GM21529 (cell line): ENCODE data around the gene IFI27L2.

ENCODE experiments used
- ATAC-seq: cut with Tn5 transposase; IDR thresholded peaks from one replicate; pipeline ENCODE4 v1.9.1; 2021; ENCODE audit not compliant: unreplicated experiment

The IFI27L2 gene

DNA sequence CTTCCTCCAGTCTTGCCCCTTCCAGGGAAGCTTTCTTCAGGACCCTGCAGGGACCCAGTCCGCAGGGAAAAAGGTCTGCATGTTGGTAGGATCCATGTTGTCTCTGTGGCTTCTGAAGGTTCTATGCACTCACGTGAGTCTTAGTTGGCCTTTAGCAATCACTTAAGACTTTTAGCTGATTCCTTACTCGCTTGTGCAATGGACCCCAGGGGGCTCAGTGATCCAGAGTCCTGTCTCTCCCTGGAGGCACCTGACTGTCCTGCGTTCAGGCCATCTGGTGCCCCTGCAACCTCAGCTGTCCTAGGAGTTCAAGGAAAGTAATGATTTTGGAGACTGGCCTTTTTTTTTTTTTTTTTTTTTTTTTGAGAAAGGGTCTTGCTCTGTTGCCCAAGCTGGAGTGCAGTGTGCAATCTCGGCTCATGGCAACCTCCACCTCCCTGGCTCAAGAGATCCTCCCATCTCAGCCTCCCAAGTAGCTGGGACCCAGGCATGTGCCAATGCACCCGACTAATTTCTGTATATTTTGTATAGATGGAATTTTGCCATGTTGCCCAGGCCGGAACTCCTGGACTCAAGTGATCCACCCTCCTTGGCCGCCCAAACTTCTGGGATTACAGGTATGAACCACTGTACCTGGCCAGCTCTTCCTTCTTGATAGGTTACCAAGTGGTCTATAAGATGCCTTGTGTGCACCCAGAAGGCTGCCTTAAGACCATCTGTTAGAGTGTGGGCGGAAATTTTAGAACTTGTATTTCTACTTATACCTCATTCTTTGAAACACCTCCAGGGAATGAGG lies 4.6 kb downstream of the IFI27L2 start:
- ATAC-seq = no peak

GRCh38 chr14:94123868-94124267 lies 5.5 kb downstream of the IFI27L2 start:
- ATAC-seq = no peak

GRCh38 chr14:94123296-94123695 lies 6.1 kb downstream of the IFI27L2 start:
- ATAC-seq = no peak

DNA sequence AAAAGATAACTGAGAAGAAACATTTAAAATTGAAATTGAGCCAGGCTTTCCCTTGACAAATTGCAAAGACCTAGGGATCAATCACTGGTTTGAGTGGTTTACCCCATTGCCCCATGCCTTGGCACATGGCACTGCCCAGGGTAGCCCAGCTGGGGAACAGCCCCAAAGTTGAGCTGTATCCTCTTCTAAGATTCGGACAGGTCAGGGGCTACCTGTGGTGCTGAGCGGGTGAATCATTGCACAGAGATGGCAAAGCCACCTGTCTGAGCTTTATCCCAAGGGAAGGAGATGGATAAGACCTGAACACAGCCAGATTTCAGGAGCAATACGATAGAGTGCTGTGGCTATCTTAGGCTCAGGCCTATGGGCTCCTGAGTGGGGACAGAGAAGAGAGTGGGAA lies 7.0 kb downstream of the IFI27L2 start:
- ATAC-seq = no peak

DNA sequence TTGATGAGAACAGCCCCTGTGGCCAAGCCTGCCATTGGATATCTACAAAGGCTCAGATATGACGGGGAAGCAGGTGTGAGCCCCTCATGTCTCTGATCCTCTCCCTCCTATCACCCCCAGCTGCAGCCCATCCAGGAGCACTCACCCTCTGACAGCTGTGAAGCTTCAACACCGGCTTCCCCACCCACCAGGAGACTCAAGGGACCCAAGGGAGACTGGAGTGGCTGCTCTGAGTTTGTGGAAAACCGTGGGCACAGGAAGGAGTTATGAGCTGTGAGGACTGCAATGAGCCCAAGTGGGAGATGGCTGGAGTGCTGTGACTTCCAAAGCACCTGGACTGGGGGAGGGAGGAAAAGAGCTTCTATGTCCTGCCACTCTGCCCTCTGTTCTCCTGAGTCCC lies 7.9 kb downstream of the IFI27L2 start:
- no peak for ATAC-seq

GRCh38 chr14:94120667-94121340 lies 8.6 kb downstream of the IFI27L2 start:
- ATAC-seq = no peak

- ATAC-seq = no peak
These were observed 10.3 kb downstream of the IFI27L2 start for GRCh38 chr14:94119071-94119470.

DNA sequence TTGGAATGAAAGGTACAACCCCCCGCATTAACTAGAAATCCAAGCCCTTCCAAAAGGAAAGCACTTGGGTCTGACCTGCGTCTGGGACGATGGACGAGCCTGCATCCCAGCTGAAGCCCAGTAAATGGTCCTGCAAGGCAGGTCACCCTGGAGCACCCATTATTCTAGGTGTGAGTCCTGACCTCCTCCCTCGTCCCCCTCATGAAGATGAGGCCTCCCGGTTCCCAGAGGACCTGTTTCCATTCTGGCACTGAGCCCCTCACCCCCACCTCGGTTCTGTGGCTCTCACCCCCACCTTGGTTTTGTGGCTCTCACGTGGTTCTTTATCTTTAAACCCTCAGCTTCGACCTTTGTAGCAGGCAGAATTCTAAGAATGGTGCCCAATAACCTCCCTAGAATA lies 11.5 kb downstream of the IFI27L2 start:
- ATAC-seq = no peak

DNA sequence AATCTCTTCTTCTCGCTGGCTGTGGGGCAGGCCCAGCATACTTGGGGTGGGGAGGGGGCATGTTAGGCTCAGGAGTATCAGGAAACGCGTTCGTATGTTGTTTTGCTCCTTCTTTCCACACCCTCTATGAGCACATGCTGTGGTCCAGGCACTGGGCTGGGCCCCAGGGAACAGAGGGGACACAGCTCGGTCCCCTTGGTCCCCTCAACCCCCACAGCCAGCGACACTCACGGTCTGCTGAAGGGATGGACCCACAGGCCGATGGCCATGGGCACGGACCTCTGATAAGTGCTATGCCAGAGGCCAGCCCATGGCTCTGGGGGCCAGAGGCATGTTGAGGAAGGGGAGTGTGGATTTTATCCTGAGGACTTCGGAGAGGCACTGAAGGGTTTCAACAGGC lies 12.7 kb downstream of the IFI27L2 start:
- no peak for ATAC-seq

GRCh38 chr14:94115631-94116030 lies 13.8 kb downstream of the IFI27L2 start:
- ATAC-seq = no peak

DNA sequence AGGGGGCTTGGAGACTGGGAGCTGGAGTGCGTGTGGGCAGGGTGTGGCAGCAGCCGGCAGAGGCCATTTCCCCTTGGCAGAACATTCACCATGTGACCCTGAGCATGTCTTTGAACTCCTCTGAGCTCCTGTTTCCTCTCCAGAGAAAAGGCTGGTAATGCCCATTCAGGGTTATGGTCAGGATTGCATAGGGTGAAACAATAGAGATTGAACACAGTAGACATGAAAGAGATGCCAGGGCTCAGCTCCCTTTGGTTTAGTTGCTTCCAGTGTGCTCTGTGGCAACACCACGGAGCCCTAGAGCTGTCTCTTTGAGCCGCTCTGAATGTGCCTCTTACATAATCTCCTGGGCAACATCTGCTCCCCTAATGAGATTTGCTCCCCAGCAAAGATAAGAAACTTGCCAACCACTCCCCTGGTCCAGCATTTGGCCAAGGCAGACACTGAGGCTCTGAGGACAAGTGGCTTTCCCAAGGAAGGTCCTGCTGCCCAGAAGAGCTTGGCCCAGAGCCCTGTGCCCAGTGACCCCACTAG lies 14.3 kb downstream of the IFI27L2 start:
- ATAC-seq = no peak

- no peak for ATAC-seq
These were observed 14.8 kb downstream of the IFI27L2 start for GRCh38 chr14:94114589-94115057.

GRCh38 chr14:94113908-94114588 lies 15.4 kb downstream of the IFI27L2 start:
- ATAC-seq = no peak

DNA sequence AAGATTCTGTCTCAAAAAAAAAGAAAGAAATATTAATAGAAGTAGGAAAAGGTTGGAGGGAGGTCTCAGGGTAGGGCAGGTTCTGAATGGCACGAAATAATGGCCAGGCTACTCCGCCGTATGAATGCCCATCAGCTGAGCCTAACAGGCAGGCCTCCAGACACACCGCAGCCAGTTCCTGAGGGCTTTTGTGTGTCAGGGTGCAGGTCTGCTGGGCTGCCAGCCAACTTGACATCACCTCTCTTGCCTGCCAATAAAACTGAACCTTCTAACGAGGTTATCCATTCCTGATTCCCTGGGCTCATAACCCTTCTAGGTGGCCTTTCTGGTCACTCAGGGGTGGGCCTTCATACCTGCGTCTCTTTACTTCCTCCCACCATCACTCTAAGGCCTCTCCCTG lies 15.9 kb downstream of the IFI27L2 start:
- ATAC-seq = no peak

DNA sequence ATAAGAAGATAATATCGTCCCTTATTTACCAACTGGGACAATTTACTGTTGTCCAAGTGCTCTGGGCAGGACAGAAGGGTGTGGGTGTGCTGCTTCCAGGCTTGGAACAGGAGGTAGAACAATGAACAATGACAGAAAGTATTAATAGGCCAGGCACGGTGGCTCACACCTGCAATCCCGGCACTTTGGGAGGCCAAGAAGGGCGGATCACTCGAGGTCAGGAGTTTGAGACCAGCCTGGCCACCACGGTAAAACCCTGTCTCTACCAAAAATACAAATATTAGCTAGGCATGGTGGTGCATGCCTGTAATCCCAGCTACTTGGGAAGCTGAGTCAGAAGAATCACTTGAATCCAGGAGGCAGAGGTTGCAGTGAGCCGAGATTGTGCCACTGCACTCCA lies 16.3 kb downstream of the IFI27L2 start:
- no peak for ATAC-seq

GRCh38 chr14:94112513-94113063 lies 16.8 kb downstream of the IFI27L2 start:
- ATAC-seq = no peak

DNA sequence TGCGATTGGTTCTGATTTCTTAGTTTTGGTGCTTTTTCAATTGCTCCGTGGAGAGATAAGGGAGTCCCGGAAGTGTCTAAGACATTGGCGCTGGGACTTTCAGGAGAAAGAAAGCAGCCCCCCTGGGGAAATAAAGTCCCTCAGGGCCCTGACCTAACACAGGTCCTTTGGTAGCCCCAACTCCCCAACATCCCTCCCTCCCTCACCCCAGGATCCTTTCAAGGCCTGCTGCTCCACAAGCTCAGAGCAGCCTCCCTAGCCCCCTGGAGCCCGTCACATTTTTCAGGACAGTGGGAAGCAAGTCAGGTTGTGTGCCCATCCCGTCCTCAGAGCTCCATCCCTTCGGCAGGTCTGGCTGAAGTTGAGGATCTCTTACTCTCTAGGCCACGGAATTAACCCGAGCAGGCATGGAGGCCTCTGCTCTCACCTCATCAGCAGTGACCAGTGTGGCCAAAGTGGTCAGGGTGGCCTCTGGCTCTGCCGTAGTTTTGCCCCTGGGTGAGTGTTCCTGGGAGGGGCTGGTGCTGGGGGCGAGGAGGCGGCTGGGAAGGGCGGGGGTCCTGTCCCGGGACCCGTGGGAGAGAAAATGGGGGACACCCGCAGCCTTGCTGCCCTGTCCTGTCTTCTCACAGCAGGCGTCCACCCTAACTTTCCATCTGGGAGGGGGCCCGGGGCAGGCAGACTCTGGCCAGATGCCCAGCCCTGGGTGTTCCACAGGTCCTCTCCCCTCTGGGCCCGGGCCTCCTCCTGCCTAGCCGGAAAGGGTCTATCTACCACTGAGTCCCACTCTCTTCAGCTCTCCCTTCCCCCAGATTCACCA lies 17.9 kb downstream of the IFI27L2 start:
- no peak for ATAC-seq

DNA sequence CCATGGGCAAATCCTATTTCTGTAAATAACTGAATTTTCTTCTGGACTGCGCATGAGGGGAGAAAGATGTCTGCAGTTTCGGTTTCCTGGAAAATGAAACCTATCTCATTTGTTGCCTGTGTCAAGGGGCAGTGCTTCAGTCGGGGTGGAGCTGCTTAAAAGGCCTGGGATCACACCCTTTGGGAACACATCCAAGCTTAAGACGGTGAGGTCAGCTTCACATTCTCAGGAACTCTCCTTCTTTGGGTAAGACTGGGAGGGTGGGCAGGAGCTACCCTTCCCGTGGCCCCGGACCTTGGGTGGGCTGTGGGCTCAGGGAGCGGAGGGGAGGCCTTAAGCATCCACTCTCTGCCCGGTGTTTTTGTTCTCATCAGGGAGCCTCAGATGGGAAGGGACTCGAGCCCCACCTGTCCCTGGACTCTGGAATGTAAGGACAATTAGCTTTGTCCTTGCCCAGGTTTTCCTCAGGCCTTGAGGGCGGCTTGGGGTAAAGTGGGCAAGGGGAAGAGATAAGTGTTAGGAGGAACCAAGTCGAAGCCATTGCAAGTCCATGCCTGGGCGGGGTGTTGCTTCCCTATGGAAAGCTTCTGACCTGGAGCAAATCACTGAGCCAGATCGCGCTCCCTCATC lies 18.7 kb downstream of the IFI27L2 start, which contains the start of gene IFI27:
Gene IFI27, plus strand, starts transcription at position 185 of the 630 bp plus-strand sequence.
- ATAC-seq = no peak

- no peak for ATAC-seq
These were observed 19.5 kb downstream of the IFI27L2 start for GRCh38 chr14:94109915-94110250.

DNA sequence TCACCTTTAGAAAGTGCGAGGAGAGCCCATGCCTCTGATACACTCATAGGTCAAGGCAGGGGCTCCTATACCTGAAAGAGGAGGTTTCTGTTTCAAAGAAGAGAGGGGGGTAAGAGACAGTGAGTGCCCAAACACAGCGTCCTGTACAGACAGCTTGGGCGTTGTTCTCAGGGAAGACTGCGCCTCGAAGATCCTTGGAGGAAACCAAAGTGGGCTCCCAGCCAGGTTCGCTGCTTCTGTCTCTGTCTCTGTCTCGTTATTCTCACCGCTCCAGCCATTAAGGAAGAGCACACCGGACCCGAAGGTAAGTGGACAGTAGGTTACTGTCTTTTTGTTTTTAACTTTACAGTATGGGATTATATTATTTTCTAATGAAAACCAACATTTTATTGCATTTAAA lies 24.7 kb downstream of the IFI27L2 start:
- ATAC-seq = no peak
